Measurements from ENCODE around the gene OR13C4.

OR13C4 gene

GRCh38 chr9:104503963-104504362, 23.0 kb downstream of the OR13C4 start, which contains the start of gene OR13F1:
TSS of gene OR13F1 (plus strand) at chr9:104504263. CDS start at chr9:104504263, 0 bp downstream.
- Mint-ChIP-seq H3K9me3 (peaks cover 0 to 8% of the 10 kb centered on the region in 2 donors), H3K27ac (no peak within 1 kb of the TSS), H3K4me1 (ENCODE audit: low read depth in 2 of 2) (no peaks in the 10 kb centered on the region), H3K4me3 (no peak within 1 kb of the TSS), H3K36me3 (ENCODE audit: insufficient read depth) (no peaks in the 10 kb centered on the region), H3K27me3 (no peaks in the 10 kb centered on the region)
- no peak for ATAC-seq (replicated peaks)
- DNase-seq: no peak

- no peak for ATAC-seq (replicated peaks)
- Mint-ChIP-seq H3K4me3 (no peak overlapping the region), H3K27ac (no peak overlapping the region), H3K27me3 (no peaks in the 10 kb centered on the region), H3K36me3 (ENCODE audit: insufficient read depth) (no peaks in the 10 kb centered on the region), H3K4me1 (ENCODE audit: low read depth in 2 of 2) (no peaks in the 10 kb centered on the region), H3K9me3 (peaks cover 0 to 8% of the 10 kb centered on the region in 2 donors)
- DNase-seq: no peak
Measured at GRCh38 chr9:104503440-104503839, 23.6 kb downstream of the OR13C4 start.

- H3K27ac Mint-ChIP-seq: no peak overlapping the region
- DNase-seq (no peak), ATAC-seq (replicated peaks) (no peak)
- no peaks in the 10 kb centered on the region for H3K4me1 Mint-ChIP-seq (ENCODE audit: low read depth in 2 of 2)
- H3K36me3 Mint-ChIP-seq (ENCODE audit: insufficient read depth): no peaks in the 10 kb centered on the region
- no peaks in the 10 kb centered on the region for H3K27me3 Mint-ChIP-seq
- peaks cover 0 to 2% of the 10 kb centered on the region in 2 donors for H3K9me3 Mint-ChIP-seq
- no peak overlapping the region for H3K4me3 Mint-ChIP-seq
Measured at GRCh38 chr9:104494808-104495207, 32.2 kb downstream of the OR13C4 start.

GRCh38 chr9:104485014-104485413, 42.0 kb downstream of the OR13C4 start:
- H3K36me3 Mint-ChIP-seq (ENCODE audit: insufficient read depth): no peaks in the 10 kb centered on the region

GRCh38 chr9:104482921-104483570, 44.0 kb downstream of the OR13C4 start:
- no peak overlapping the region for H3K4me3 Mint-ChIP-seq
- no peak for DNase-seq
- no peaks in the 10 kb centered on the region for H3K4me1 Mint-ChIP-seq (ENCODE audit: low read depth in 2 of 2)
- no peak for ATAC-seq (replicated peaks)
- no peaks in the 10 kb centered on the region for H3K36me3 Mint-ChIP-seq (ENCODE audit: insufficient read depth)
- H3K9me3 Mint-ChIP-seq: peaks cover 0 to 8% of the 10 kb centered on the region in 2 donors
- H3K27me3 Mint-ChIP-seq: no peaks in the 10 kb centered on the region
- no peak overlapping the region for H3K27ac Mint-ChIP-seq

More at GRCh38 chr9:104485014-104485413, 42.0 kb downstream of the OR13C4 start:
- DNase-seq (no peak), ATAC-seq (replicated peaks) (no peak)
- H3K9me3 Mint-ChIP-seq: peaks cover 0 to 8% of the 10 kb centered on the region in 2 donors
- H3K4me1 Mint-ChIP-seq (ENCODE audit: low read depth in 2 of 2): no peaks in the 10 kb centered on the region
- no peak overlapping the region for H3K4me3 Mint-ChIP-seq
- H3K27me3 Mint-ChIP-seq: no peaks in the 10 kb centered on the region
- no peak overlapping the region for H3K27ac Mint-ChIP-seq
